Colonic mucosa (tissue), 4 donors: ENCODE data around the gene IFFO2. TPM values are rescaled to one million over a fixed set of nuclear protein-coding genes. Genes with fewer than 3 reads are reported as not detected.

ENCODE experiments used
- DNase-seq: peaks from one replicate; pipeline ENCODE4 v3.0.0-alpha.2; 2020
- H3K27ac ChIP-seq: fragments of 200-600 bp; one replicate; pipeline ENCODE4 v1.8.0; 2021
- H3K27me3 ChIP-seq: fragments of 200-600 bp; one replicate; pipeline ENCODE4 v1.8.0; 2021
- H3K36me3 ChIP-seq: fragments of 200-600 bp; one replicate; pipeline ENCODE4 v1.8.0; 2021
- H3K4me1 ChIP-seq: fragments of 200-600 bp; one replicate; pipeline ENCODE4 v1.8.0; 2021; ENCODE audit warnings: mild to moderate bottlenecking
- H3K4me3 ChIP-seq: fragments of 200-600 bp; one replicate; pipeline ENCODE4 v1.8.0; 2021
- H3K9ac ChIP-seq, 2 donors: one replicate each; pipeline ENCODE4 v1.7.0; 2013; ENCODE audit warnings: control low read depth in 2 of 2, low read depth in 2 of 2, low read length in 2 of 2
- H3K9me3 ChIP-seq: fragments of 200-600 bp; one replicate; pipeline ENCODE4 v1.8.0; 2021
- CTCF ChIP-seq: fragments of 200-600 bp; IDR thresholded peaks from one replicate; pipeline ENCODE4 v1.8.0; 2022; ENCODE audit warnings: antibody characterized with exemption, mild to moderate bottlenecking
- intact Hi-C: fragments of 100-400 bp; cut with DNase I; formaldehyde crosslinking; loops from one replicate; pipeline ENCODE4 v1.14.1; 2022
- total RNA-seq, 2 donors: library from RNA; stranded (reverse); fragmentation: NEBNext Ultra II Directional in 1 of 2; extraction: Animal tissue kit (Norgen Biotek cat#: 25700) in 1 of 2; gene quantifications; one replicate each; pipeline ENCODE4 v1.2.1, GENCODE V29; 2021
- donor health status: healthy.
- donor health status: DM: no; HTN: no; CAD: no.
- donor health status: DM: no; HTN: no; CAD: no.

The IFFO2 gene
- total RNA-seq, 2 donors from 2014 or later: 5.6 to 14.0 TPM

- no peaks in the 10 kb centered on the region for H3K4me1 ChIP-seq
- no peak for TF ChIP-seq CTCF
- no peak for DNase-seq
- H3K36me3 ChIP-seq: no peaks in the 10 kb centered on the region
- no peak overlapping the region for H3K27ac ChIP-seq
- H3K27me3 ChIP-seq: no peaks in the 10 kb centered on the region
- no peaks in the 10 kb centered on the region for H3K9me3 ChIP-seq
- H3K4me3 ChIP-seq: no peak overlapping the region
- H3K9ac ChIP-seq: no peak overlapping the region
- intact Hi-C loops: no loop called here
These were observed 16.5 kb upstream of the IFFO2 start for GRCh38 chr1:18972991-18973390.

- intact Hi-C loops: no loop called here
- no peaks in the 10 kb centered on the region for H3K9me3 ChIP-seq
- no peak for DNase-seq
- H3K36me3 ChIP-seq: no peaks in the 10 kb centered on the region
- no peak overlapping the region for H3K27ac ChIP-seq
- TF ChIP-seq CTCF: no peak
- H3K4me1 ChIP-seq: no peaks in the 10 kb centered on the region
- no peak overlapping the region for H3K4me3 ChIP-seq
- no peak overlapping the region for H3K9ac ChIP-seq
- no peaks in the 10 kb centered on the region for H3K27me3 ChIP-seq
These were observed 16.1 kb upstream of the IFFO2 start for GRCh38 chr1:18972531-18972930.

DNA sequence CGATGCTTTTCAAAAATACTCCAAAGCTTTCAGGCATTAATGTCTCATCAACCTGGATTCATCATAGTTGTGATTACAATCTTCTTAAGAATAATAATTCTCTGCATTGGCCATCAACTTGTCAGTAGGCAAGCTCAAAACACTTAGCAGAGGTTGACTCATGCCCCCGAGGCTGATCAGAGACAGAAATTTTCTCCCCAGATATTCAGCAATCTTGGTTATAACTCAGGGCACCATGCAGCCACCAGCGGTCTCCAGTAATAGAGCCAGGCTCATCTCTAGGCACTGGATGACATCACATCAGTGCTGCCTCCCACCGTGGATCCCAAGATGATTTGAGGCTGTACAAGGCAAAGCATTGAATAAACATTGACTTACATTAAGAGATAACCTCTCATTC lies 14.3 kb upstream of the IFFO2 start:
- Histone ChIP-seq H3K9ac (no peak overlapping the region), H3K27me3 (no peaks in the 10 kb centered on the region), H3K27ac (no peak overlapping the region), H3K36me3 (no peaks in the 10 kb centered on the region), H3K4me3 (no peak overlapping the region), H3K9me3 (no peaks in the 10 kb centered on the region), H3K4me1 (no peaks in the 10 kb centered on the region)
- DNase-seq: no peak
- no peak for TF ChIP-seq CTCF
- intact Hi-C loops: no loop called here

- DNase-seq: no peak
- no peaks in the 10 kb centered on the region for H3K27me3 ChIP-seq
- H3K27ac ChIP-seq: no peak overlapping the region
- no peaks in the 10 kb centered on the region for H3K9me3 ChIP-seq
- H3K4me3 ChIP-seq: no peak overlapping the region
- H3K36me3 ChIP-seq: no peaks in the 10 kb centered on the region
- no peak for TF ChIP-seq CTCF
- H3K4me1 ChIP-seq: no peaks in the 10 kb centered on the region
- intact Hi-C loops: no loop called here
- no peak overlapping the region for H3K9ac ChIP-seq
These were observed 13.9 kb upstream of the IFFO2 start for GRCh38 chr1:18970358-18970757.

DNA sequence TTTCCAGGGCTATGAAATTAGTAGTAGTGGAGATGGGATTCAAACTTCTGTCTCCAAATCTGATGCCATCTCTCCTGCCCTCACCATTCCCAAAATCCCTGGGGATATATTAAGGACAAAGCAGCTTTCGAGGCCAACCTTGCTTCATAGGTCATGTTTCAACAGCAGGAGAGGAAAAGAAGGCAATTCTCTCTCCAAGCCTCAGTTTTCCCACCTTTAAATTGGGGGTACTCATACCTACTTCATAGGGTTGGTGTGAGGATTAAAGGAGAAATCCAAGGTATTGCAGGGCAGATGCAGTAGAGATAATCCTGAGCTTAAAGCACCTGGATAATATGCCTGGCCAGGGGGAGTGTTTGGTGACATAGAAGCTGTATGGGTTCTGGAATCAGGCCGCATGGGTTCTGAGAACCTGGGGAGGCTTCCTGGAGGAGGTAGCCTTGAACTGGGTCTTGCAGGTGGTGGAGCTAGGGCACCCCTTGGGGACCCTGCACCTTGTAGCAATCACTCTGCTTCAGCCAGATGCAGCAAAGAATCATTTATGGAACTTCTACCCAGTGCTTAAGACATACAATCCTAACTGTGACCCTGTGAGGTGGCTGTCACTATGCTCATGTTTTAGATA lies 10.7 kb upstream of the IFFO2 start:
- Histone ChIP-seq H3K36me3 (no peaks in the 10 kb centered on the region), H3K9ac (no peak overlapping the region), H3K4me3 (no peak overlapping the region), H3K4me1 (no peaks in the 10 kb centered on the region), H3K27ac (no peak overlapping the region), H3K27me3 (no peaks in the 10 kb centered on the region), H3K9me3 (no peaks in the 10 kb centered on the region)
- no peak for DNase-seq
- intact Hi-C loops: no loop called here
- no peak for TF ChIP-seq CTCF
